Neural cell (in vitro differentiated cells): Measurements from ENCODE around the gene RAI14.

Experiments
- CTCF ChIP-seq: fragments of 450-650 bp; IDR thresholded peaks from 2 replicates; pipeline ENCODE4 v1.5.1; 2014; ENCODE audit warnings: antibody characterized with exemption, mild to moderate bottlenecking, moderate library complexity; ENCODE audit not compliant: poor library complexity, severe bottlenecking
- EP300 ChIP-seq: fragments of 450-650 bp; conservative IDR thresholded peaks from 2 replicates; pipeline ENCODE4 v1.6.1; 2014; ENCODE audit warnings: antibody characterized with exemption, mild to moderate bottlenecking, moderate library complexity; ENCODE audit not compliant: poor library complexity, severe bottlenecking
- EZH2 ChIP-seq: fragments of 200-600, 300-800 bp; shearing (Covaris generic), sonication (generic); IDR thresholded peaks from 2 replicates; pipeline ENCODE4 v1.6.1; 2014; ENCODE audit warnings: antibody characterized with exemption, low read length, borderline replicate concordance, mild to moderate bottlenecking; ENCODE audit not compliant: insufficient read depth, poor library complexity, severe bottlenecking
- POLR2AphosphoS5 ChIP-seq: IDR thresholded peaks from 2 replicates; pipeline ENCODE4 v1.6.1; 2012
- REST ChIP-seq: IDR thresholded peaks from 2 replicates; pipeline ENCODE4 v1.6.1; 2012; ENCODE audit warnings: borderline replicate concordance
- SMC3 ChIP-seq: fragments of 450-650 bp; conservative IDR thresholded peaks from 2 replicates; pipeline ENCODE4 v1.6.1; 2014; ENCODE audit warnings: antibody characterized with exemption, mild to moderate bottlenecking, moderate library complexity; ENCODE audit not compliant: poor library complexity

- TF ChIP-seq CTCF, result no peak
- no peak for TF ChIP-seq SMC3
- TF ChIP-seq EP300, result peak; percentile 23
- TF ChIP-seq POLR2AphosphoS5, result no peak
- no peak for TF ChIP-seq REST
- TF ChIP-seq EZH2, result no peak
Observed at GRCh38 chr5:34667705-34668104, 11.6 kb downstream of the RAI14 start.
